ENCODE measurements around the gene DNAJB6.

Gene DNAJB6

DNA sequence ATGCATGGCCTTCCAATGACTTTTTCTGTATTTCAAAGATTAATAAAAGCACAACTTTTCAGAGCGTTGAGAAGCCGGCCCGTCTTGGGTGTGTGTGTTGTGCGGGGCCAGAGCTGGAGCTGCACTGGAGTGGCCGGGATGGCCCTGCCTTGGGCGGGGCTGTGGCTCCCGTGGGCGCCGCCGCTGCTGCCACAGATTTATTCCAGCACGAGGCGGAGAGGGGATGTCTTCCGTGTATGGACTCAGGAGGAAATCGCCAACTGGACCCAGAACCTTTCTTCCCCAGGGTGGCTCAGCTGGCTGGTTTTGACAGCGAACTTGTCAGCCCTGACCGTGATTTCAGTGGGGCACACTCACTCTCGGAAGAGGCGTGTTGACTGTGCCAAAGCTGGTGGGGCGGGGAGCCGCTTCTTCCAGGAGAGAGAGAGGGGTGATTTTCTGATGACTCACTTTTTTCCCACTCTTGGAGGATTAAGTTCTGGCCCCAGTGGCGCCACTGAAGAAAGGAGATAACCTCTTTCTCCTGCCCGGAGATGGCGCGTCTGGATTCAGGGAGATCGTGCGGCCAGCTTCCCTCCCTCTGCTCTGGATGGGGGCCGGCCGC lies 72.4 kb downstream of the DNAJB6 start:
- DNase-seq (ENCODE audit: low read depth, low spot score) = no peak

DNA sequence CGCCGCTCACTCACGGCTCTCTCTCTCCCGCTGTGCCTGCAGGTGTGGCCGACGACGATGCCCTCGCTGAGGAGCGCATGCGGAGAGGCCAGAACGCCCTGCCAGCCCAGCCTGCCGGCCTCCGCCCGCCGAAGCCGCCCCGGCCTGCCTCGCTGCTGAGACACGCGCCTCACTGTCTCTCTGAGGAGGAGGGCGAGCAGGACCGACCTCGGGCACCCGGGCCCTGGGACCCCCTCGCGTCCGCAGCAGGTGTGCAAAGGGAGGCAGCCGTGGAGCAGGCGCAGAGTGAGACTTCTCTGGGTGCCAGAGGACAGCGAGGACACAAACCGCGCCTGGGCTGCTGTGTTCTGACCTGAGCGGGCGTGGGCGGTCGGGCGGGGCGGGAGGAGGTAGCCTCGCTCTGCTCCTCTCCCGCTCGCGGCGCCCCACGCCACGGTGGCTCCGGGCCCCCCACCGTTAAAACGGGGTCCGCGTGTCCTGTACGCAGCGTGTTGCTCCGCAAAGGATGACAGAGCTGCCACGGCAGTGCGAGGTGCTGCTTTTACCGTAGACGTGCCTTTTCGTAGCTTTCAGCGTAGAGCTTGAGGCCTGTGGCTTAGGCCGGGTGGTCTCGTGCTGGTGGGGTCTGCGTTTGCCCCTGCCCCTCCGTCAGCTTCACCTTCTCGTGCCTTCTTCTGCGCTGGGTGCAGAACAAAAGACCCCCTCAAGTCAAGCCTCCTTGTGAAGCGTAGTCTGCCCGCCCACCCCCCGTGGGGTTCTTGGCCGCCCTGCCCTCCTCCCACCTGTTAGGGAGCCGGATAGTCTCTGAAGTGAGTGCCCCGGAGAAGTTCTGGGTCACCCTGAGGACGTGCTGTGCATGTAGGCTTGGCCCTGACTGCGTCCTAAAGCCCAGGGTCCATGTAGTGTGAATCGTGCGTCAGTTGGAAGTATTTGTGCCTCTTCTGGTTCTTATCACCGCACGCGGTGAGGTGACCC lies 73.2 kb downstream of the DNAJB6 start:
- DNase-seq (ENCODE audit: low read depth, low spot score) = no peak

DNA sequence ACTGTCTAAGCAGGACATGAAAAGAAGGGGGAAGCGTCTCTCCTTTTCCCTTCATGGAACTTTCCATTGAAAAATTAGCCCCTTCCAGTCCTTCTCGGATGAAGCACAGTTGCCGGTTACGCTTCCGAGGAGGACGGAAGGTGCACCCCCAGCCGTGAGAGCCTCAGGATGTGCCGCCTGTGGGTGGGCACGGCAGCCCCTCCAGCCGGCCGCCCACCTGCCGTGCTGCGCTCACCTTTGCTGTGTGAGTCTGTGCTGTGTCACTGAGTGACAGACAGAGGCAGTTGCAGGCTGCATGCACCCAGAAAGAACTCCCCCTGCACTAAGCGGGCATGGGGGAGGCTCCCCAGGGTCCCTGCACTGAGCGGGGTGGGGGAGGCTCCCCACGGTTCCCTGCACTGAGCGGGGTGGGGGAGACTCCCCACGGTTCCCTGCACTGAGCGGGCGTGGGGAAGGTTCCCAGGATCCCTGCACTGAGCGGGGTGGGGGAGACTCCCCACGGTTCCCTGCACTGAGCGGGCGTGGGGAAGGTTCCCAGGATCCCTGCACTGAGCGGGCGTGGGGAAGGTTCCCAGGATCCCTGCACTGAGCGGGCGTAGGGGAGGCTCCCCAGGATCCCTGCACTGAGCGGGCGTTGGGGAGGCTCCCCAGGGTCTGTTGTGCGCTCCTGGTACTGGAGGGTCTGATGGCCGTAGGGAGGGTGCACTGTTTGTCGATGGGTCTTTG lies 74.2 kb downstream of the DNAJB6 start:
- DNase-seq (ENCODE audit: low read depth, low spot score) = no peak

DNA sequence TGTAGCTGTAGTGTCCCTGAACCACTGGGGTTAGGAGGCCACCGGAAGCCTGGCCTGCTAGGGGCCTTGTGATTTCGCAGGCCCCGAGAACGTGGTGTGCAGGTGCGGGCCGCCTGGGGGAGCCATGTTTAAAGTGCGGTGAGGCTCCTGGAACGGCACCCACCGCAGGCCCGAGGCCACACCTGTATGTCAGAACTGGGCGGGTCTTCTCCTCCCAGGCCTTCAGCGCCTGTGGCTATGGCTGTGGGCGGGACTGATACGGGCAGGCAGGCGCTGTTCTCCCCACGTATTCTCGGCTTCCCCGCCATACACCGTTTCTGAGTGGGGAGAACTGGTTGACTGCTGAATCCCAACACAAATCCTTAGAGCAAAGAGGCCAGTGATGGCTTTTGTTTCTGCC lies 74.8 kb downstream of the DNAJB6 start:
- no peak for DNase-seq (ENCODE audit: low read depth, low spot score)

DNA sequence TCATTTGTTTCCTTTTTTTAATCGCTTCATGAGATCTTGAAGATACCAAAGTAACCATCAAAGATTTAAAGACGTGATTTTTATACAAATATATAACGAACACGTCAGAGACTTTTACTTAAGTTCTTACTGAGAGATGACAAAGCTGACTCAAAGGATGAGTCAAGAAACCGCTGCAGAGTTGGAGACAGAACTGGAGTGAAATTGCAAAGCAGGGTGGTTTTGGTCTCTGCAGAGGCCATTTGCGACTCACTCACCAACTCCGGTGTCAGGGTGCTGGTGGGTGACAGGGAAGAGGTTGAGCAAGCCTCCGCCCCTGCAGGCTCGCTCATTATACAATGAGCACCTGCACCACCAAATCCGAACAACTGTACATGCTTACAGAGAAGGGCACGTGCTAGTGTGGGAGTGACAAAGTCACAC lies 75.2 kb downstream of the DNAJB6 start:
- DNase-seq (ENCODE audit: low read depth, low spot score) = no peak

DNA sequence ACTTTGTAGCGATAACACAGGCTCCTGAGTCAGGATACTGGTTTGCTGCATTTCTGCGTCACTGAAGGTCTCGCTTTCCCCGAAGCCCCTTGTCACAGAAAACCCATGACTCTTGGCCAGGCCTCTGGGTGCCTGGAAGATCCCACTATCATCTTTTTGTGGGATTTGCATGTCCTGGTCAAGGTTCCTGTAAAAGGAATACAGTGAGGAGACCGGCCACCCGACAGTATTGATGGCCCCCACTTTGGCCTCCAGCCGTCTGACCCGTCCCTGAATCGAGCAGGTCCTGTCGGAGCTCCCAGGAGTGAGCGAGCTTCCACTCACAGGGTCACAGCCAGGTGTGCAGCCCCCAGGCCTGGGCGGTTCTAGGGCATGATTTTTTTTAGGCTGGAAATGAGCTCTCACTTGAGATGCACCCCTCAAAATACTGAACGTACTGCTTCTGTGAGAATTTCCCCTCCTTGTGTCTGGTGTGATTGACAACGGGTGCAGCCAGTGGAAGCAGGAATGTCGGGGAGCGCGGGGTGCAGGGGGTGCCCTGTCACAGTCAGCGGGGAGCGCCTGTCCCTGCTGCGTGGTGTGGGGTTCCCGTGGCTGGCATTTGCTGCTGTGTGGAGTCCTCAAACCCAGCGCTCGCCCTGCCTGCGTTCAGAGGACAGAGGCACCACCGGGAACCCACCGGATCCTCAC lies 75.8 kb downstream of the DNAJB6 start:
- DNase-seq (ENCODE audit: low read depth, low spot score) = no peak

DNA sequence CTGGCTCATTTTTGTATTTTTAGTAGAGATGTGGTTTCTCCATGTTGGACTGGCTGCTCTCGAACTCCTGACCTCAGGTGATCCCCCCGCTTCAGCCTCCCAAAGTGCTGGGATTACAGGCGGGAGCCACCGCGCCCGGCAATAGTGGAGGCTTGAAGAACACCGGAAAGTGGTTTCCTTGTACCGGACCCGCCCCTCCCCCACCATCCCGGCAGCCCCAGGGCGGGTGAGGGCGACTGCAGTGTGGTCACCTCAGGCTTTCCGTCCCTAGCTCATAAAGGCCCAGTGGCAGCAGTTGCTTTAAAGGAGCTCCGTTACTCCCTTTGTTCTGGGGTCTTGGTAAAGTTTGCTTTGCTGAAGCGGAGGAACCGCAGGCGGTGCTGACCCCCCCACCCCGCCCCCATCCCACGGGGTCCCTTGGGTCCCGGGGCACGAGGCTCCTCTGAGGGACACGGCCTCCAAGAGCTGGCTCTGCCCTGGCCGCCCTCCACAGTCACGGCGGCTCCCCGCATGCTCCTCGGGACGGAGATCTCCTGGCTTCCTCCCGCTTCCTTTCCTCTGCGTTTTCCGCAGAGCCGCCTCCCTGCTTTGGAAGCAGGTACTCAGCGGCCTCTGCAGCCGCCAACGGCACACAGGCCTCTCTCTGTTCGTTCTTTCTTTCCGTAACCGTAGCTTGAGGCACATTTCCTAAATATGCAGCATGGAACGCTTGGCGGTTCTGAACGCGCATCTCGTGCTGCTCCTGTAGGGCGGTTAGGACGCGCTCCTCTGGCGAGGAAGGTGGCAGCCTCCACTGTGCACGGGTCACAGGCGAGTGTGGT lies 77.3 kb downstream of the DNAJB6 start:
- no peak for DNase-seq (ENCODE audit: low read depth, low spot score)

DNA sequence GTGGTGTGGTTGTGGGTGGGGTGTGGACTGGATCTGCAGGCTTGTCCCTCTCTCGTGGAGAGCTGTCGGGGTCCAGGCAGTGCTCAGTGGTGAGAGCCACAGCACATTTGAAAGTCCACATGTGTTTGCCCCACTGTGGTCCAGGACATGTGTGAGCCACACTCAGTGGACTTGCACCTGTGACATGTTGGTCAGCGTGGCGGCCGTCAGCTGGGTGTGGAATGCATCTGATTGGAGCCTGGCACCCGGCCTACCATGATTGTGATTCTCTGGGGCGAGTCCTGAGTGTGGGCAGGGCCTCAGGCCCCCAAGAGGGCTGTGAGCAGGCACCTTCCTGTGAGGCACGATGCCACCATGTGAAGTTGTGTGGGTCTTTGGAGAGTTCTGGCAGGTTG lies 77.9 kb downstream of the DNAJB6 start:
- no peak for DNase-seq (ENCODE audit: low read depth, low spot score)

DNA sequence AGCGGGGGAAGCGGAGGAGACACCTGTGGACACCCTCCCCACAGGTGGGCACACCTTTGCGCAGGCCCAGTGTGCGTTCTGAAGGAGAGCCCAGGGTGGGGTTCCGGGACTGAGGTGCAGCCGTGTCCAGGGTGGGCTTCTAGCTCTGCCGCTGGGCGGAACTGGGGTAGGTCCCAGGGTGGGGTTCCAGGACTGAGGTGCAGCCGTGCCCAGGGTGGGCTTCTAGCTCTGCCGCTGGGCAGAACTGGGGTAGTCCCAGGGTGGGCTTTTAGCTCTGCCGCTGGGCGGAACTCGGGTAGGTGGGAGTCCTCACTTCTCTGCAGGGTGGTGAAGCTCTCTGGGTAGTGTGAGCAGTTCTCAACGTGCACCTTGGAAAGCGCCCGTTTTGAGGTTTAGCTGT lies 78.7 kb downstream of the DNAJB6 start:
- no peak for DNase-seq (ENCODE audit: low read depth, low spot score)

DNA sequence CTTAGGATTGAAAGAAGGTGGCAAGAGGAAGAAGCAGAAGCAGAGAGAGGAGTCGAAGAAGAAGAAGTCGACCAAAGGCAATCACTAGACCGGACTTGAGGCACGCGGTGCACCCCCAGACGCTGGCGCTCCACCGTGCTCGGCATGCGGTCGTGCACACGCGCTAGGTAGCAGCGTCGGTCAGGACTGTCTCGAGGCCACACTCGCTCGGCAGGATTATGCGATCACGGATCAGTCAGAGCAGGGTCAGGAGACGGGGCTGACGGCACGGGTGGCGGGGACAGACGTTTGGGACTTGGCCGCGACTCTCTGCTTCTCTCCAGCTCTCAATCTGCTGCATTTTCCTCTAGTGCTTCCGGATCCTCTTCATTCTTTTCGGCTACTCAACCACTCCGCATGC lies 79.2 kb downstream of the DNAJB6 start:
- no peak for DNase-seq (ENCODE audit: low read depth, low spot score)

DNA sequence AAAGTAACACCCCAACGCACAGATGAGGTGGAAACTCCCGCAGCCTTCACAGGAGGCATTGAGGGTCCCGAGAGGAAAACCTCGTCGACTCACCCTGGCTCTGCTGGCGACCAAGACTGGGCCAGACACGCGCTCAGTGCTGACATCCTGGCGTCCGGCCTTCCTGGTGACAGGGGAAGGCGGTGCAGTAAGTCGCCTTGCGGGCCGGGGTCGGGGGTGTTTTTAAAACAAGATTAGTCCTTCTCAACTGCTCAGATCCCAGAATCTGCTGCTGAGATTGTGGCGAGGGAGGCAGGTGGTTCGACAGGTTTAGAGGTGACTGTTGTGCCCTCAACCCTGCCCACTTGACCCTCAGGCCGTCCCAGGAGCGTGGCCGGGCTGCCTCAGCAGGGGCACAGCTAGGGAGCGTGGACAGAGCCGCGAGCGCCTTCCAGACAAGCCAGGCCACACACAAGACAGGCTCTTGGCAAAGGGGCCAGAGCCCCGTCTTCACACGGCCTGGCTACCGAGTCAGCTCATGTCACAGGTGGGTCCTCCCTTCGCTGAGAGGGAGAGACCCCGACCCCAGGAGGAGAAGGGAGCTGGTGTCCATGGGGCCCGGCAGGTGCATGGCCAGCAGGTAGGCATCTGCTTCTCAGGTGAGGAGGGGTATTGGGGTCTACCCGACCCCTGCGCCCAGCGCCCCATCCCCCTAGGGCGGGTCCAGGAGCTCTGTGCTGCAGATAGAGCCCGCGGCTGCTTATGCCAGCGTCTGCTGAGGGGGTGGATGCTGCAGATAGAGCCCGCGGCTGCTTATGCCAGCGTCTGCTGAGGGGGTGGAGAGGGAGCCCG lies 81.6 kb downstream of the DNAJB6 start:
- DNase-seq (ENCODE audit: low read depth, low spot score) = no peak

DNA sequence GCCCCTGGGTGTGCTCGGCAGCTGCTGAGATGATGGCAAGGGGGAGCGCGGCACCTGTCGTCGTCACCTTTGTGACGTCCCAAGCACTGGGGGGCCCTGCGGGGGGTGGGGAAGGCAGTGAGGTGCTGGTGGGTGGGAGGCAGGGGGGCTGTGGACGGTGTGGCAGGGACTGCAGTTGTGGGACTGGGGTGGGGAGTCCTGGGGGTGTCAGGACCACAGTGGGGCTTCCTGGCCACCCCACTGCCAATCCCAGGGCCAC lies 82.2 kb downstream of the DNAJB6 start:
- DNase-seq (ENCODE audit: low read depth, low spot score) = no peak

DNA sequence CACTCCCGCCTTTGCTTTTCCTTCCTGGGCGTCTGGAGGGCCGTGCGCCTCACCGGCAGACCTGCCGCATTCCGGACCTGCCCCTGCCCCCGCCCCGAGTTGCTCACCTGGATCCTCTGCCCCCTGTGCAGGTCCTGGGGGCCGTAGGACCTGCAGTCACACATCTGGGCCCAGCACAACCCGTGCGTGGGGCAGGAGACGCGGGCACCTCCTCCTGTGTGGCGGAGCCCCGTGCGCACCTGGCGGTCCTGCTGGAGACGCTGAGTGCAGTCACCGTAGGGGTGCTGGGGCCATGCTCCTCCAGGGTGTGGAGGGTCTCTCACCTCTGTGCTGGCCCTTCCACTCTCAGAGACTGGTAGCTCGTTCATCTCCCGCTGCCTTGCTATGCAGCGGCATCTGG lies 85.5 kb downstream of the DNAJB6 start:
- DNase-seq (ENCODE audit: low read depth, low spot score) = no peak

DNA sequence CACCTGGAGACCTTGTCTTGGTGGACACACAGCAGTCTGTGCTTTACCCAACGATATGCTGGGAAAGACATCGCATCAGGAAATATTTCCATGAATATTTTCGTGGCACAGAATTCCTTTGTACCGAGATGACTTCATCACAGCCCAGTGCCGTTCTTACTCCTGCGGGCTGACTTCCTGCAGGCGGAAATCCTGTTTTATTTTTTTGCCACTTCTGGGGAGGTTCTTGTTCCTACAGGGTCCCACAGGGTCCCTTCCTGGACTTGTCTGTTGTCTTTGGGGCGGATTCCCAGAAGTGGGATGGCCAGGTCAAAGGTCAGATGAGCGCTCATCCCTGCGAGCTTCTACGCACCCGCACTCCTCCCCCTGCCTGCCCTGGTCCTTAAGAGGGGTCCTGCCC lies 86.5 kb downstream of the DNAJB6 start:
- DNase-seq (ENCODE audit: low read depth, low spot score) = no peak

DNA sequence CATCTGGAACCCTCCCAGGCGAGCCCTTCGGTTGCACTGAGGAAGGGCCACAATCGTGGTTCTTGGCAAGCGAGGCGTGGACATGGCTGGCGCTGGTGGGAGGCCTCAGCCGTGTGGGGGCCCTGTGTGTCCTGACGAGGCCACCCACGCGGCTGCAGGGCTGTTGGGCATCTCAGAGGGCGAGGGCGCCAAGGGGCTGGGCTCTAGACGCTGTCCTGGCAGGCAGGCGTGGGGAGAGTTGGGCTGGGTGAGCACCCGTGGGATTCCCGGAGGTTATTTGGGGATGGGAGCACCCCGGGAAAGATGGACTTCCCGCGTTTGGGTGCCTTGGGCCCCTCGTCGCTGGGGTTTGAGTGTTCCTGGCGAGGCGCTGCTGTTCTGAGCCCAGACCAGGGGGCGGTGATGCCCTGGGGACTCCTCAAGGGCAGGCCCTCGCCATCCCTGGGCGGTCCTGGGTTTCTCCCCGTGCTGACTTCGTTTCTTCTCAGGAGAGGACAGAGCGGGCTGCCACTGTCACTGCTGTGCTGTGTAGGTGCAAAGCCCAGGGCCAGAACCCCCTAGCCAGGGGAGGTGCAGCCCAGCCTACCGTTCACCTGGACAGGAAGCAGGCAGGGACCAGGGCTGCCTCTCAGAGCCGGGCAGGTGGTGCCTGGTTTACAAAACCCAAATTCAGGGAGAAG lies 87.2 kb downstream of the DNAJB6 start:
- no peak for DNase-seq (ENCODE audit: low read depth, low spot score)

DNA sequence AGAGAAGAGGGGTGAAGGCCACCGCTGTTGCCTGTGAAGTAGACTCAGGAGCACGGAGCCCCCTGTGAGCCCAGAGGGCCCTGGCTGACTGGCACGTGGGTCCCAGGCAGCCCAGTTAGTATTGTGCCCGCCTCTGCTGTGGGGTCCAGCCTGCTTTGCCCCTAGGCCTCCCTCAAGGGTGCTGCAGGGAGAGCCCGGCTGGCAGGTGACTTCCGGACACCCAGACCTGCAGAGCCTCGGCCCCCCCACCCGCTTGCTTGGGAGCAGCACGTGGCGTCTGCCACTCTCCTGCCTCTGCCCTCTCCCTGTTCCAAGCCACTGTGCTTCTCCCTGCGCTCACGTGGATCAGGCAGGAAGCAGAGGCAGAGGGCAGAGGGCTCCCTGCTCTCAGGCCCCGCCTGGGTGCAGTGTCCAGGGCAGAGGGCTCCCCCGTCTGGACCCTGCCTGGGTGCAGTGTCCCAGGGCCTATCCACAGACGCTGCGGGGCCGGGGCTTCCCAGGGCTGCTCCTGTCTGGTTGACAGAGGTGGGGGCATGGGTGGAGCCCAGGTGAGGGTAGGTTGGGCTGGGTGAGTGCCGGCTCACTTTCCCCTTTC lies 88.4 kb downstream of the DNAJB6 start:
- no peak for DNase-seq (ENCODE audit: low read depth, low spot score)

DNA sequence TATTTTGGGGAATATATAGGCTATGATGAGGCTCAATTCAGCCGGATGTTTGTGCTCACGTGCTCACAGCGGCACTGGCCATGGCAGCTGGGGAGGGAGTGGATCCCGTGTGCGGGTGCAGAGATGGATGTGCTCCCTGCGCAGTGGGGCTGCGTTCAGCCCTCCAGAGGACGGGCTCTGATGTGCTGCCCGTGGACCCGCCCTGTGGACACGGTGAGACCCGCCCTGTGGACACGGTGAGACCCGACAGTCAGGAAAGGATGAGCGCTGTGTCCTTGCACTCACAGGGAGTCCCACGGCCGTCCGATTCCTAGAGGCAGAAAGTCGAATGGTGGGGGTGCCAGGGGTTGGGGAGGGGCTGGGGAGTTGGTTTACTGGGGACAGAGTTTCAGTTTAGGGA lies 89.0 kb downstream of the DNAJB6 start:
- no peak for DNase-seq (ENCODE audit: low read depth, low spot score)

DNA sequence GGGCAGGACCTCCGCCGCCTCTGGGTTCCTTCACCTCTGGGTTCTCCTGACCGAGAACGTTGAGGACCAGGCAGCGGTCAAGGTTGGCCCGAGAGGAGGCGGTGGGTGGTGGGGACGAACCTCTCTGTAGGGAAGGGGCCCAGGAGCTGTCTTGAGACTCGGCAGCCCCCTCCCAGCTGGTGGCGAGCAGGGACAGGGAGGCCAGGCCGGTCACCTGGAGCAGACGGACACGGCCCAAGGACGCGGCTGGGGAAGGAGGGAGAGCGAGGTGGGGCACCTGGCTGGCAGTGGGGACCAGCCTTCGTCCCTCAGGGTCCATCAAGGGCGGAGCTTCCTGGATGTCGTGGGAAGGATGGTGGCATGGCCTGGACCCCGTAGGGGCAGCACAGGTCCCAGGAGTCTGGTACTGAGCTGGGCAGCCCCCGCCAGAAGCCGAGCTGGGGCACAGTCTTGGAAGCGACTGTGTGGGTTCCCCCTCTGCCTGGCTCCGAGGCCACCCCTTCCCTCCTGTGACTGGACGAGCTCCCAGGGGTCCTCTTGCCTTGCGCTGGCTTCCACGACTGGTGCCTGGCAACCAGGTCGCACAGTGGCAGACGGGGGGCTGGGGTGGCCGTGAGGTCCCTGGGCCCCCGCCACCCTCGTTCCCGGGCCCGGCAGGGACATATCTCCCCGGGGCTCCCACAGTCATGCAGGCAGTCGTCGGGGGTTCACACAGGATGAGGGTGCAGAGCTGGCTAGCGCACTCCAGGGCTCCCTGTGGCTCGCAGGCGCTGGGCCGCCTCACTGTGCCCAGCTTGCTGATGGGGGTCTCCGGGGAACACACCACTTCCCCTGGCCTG lies 89.9 kb downstream of the DNAJB6 start:
- no peak for DNase-seq (ENCODE audit: low read depth, low spot score)

All from iPS DF 19.7 (cell line).